PFSK-1 (cell line): ENCODE results near the gene CCDC85A.

ENCODE experiments used
- FOXP2 ChIP-seq: optimal IDR thresholded peaks from 2 replicates; pipeline ENCODE3; 2011; ENCODE audit warnings: borderline replicate concordance, control low read depth, inconsistent platforms; ENCODE audit not compliant: insufficient read depth; ENCODE audit errors: extremely low read length, extremely low read depth
- POLR2AphosphoS5 ChIP-seq: IDR thresholded peaks from 2 replicates; pipeline ENCODE4 v1.6.1; 2012; ENCODE audit warnings: low read depth, mild to moderate bottlenecking, control low read depth, low read length, moderate library complexity
- SIN3A ChIP-seq: IDR thresholded peaks from 2 replicates; pipeline ENCODE4 v1.6.1; 2012; ENCODE audit warnings: mild to moderate bottlenecking, low read length, moderate library complexity, borderline replicate concordance; ENCODE audit not compliant: insufficient read depth
- TAF1 ChIP-seq: IDR thresholded peaks from 2 replicates; pipeline ENCODE4 v1.6.1; 2012; ENCODE audit warnings: low read length, control low read depth, borderline replicate concordance; ENCODE audit not compliant: insufficient read depth
- TF ChIP-seq, protein P1 (sequence below), 2 experiments: IDR thresholded peaks; 2 replicates each; pipeline versions ENCODE4 v1.6.1 to v1.8.0; 2011 to 2012; ENCODE audit warnings: low read depth in 2 of 2, low read length in 2 of 2, control low read depth in 1 of 2, inconsistent platforms in 1 of 2, mild to moderate bottlenecking in 1 of 2, moderate library complexity in 1 of 2; ENCODE audit not compliant: insufficient read depth in 1 of 2

DNA sequence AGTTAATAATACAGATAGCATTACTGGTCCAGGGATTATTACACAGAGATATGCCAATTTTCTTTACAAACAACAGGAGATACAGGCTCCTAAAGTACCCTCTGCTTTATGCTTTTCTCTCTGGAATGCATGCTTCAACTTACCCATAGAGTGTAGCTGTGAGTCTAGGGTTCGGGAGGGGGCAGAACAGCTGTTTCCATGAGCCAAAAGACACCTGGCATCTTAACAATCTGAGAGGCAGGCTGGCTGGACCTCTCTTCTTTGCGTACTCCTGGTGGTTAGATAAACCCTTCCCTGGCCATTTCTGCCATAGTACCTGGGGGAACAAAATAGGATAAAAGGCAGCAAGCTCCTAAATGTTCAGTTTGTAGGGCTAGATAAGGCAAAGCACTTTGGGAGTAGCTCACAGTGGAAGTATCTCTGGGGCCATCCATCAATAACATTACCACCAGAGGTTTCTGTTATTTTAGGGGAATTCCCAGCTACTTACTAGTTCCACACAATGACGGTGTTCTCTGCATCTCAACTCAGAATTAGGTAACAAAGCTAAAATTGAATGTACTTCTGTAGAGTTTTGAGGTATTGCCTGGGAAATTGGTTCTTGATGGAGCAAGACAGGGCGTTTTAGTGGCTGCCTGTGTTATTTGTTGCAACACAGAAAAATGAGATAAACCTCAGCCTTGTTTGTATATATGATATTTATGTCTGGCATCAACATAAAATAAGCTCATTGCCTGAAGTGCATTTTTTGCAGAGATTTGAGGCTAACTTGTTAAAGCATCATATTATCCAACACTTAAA, 6.2 kb upstream of the CCDC85A start:
- TF ChIP-seq POLR2AphosphoS5 (no peak), SIN3A (no peak), TAF1 (no peak), FOXP2 (no peak)
- TF ChIP-seq, protein P1, sequence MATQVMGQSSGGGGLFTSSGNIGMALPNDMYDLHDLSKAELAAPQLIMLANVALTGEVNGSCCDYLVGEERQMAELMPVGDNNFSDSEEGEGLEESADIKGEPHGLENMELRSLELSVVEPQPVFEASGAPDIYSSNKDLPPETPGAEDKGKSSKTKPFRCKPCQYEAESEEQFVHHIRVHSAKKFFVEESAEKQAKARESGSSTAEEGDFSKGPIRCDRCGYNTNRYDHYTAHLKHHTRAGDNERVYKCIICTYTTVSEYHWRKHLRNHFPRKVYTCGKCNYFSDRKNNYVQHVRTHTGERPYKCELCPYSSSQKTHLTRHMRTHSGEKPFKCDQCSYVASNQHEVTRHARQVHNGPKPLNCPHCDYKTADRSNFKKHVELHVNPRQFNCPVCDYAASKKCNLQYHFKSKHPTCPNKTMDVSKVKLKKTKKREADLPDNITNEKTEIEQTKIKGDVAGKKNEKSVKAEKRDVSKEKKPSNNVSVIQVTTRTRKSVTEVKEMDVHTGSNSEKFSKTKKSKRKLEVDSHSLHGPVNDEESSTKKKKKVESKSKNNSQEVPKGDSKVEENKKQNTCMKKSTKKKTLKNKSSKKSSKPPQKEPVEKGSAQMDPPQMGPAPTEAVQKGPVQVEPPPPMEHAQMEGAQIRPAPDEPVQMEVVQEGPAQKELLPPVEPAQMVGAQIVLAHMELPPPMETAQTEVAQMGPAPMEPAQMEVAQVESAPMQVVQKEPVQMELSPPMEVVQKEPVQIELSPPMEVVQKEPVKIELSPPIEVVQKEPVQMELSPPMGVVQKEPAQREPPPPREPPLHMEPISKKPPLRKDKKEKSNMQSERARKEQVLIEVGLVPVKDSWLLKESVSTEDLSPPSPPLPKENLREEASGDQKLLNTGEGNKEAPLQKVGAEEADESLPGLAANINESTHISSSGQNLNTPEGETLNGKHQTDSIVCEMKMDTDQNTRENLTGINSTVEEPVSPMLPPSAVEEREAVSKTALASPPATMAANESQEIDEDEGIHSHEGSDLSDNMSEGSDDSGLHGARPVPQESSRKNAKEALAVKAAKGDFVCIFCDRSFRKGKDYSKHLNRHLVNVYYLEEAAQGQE (IDR thresholded peaks at IDR 0.05; ENCODE audit: insufficient read depth in 1 of 2, low read depth in 2 of 2, low read length in 2 of 2) = no peak
